ENCODE measurements around the gene CD300A. TPM values are rescaled to one million over a fixed set of nuclear protein-coding genes. Genes with fewer than 3 reads are reported as not detected.
"Not testable (repeated sequence)": the region's sequence is repeated elsewhere in the genome, so short reads cannot be mapped to it uniquely, and the experiment has no call there.

Gene CD300A
- total RNA-seq, 1 donor from 2014 or later = not detected

GRCh38 chr17:74478420-74479100, 12.1 kb downstream of the CD300A start:
- no peak for DNase-seq (ENCODE audit: extremely low read depth, low read depth, low spot score)

- no peak for DNase-seq (ENCODE audit: extremely low read depth, low read depth, low spot score)
Measured at GRCh38 chr17:74480290-74480689, 13.9 kb downstream of the CD300A start.

- DNase-seq (ENCODE audit: extremely low read depth, low read depth, low spot score) = no peak
Measured at GRCh38 chr17:74481621-74482020, 15.2 kb downstream of the CD300A start.

DNA sequence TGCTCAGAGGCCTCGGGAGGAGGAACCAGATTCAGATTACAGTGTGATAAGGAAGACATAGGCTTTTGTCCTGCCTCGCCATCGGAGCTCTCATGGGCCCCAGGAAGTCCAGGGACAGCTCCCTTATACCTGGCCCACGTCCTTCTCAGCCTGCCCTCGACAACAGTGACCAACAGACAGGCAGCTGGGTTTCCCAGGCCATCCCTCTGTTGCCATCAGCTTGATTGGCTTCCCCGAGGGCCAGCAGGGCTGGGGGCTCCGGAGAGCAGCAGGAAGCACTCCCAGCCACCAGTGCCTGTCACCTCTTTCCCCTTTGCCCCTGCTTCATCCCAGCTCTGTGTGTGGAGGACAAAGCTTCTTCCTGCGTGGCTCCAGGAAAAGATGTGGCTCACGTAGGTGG, 17.6 kb downstream of the CD300A start:
- DNase-seq (ENCODE audit: extremely low read depth, low read depth, low spot score) = no peak

GRCh38 chr17:74485022-74485743, 18.7 kb downstream of the CD300A start:
- DNase-seq (ENCODE audit: extremely low read depth, low read depth, low spot score) = no peak

- no peak for DNase-seq (ENCODE audit: extremely low read depth, low read depth, low spot score)
Measured at GRCh38 chr17:74485841-74486240, 19.4 kb downstream of the CD300A start.

- not testable (repeated sequence) for DNase-seq (ENCODE audit: extremely low read depth, low read depth, low spot score)
Measured at GRCh38 chr17:74488276-74488675, 21.8 kb downstream of the CD300A start.

DNA sequence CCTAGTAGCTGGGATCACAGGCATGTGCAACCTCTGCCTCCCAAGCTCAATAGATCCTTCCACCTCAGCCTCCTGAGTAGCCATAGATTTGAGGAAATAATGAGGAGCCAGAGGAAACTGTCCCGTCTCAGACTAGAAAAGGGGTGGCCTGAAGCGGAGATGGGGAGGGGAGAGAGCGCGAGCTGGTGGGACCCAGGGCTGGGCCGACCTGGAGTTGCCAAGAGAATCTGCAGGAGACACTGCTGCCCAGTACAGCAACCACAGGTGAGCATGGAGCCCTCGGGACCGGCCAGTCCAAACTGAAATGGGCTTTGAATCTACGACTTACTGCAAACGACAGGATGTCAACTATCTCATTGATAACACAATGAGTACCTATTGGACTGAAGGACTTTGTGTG, 24.3 kb downstream of the CD300A start:
- DNase-seq (ENCODE audit: extremely low read depth, low read depth, low spot score) = no peak

GRCh38 chr17:74491626-74492025, 25.2 kb downstream of the CD300A start:
- no peak for DNase-seq (ENCODE audit: extremely low read depth, low read depth, low spot score)

DNA sequence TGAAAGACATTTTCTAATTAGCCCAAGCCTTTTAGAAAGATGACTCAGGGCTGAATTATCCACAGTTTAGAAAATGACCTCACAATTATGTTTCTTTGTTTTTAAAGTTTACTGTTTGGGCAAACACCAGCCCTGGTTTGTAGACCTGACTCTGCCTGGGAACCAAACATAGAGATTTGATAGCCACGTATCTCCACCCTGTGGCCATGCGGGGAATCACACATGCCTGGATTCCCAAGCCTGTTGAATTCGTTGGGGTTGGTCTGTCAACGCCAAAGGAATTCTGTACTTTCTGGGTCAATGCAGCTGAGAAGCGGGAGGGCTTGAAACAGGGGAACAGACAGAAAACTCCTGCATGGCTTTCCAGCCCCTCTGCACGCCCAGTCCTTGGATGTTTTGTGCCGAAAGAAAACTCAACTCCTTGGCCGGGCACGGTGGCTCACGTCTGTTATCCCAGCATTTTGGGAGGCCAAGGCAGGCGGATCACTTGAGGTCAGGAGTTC, 26.9 kb downstream of the CD300A start:
- no peak for DNase-seq (ENCODE audit: extremely low read depth, low read depth, low spot score)

DNA sequence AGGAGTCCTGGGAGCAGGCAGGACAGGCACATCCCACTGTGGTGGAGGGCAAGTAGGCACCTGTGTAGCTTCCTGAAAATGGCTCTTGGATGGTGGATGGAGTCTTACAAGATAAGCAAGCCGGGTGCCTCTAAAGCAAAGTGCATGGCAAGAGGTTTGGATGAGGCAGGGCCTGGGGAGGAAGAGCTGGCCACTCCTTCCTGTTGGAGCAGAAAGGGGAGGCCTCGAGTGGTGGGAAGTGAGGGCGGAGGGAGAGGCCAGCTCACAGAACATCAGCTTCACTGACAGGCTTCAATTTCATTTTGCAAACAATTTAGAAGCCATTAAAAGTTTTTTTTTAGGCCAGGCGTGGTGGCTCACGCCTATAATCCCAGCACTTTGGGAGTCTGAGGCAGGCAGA, 31.0 kb downstream of the CD300A start:
- DNase-seq (ENCODE audit: extremely low read depth, low read depth, low spot score) = no peak

DNA sequence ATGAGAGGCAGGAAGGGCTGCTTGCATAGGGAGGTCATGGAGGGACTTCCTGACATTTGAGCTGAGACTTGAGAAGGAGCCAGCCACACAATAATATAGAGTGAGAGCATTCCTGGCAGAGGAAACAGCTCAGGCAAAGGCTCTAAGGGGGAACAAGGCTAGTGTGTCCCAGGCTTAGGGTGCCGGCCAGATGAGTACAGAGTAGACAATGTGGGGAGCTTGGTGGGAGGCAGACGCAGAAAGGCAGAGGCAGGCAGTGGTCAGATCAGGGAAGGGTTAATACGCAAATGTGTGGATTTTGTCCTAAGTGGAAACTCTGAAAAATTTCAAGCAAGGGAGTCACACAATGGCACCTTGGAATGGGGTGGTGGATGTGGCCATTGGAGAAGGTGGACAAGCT, 33.6 kb downstream of the CD300A start:
- DNase-seq (ENCODE audit: extremely low read depth, low read depth, low spot score) = no peak

DNA sequence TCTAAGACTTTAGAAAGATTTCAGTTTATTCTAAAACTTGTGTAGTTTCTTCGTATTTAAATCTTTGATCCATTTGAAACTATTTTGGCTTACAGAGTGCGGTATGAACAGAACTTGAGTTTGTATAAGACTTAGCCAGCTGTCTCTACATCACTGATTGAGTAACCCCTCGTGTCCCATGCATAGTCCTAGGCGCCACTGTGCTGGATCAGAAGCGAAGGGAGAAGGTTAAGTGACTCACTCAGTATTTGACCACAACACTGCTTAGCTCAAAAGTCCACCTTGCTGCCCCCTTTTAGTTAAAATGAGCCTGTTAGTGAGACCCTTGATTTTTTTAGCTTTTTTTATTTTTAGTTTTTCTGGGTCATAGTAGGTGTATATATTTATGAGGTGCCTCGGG, 36.4 kb downstream of the CD300A start:
- no peak for DNase-seq (ENCODE audit: extremely low read depth, low read depth, low spot score)

DNA sequence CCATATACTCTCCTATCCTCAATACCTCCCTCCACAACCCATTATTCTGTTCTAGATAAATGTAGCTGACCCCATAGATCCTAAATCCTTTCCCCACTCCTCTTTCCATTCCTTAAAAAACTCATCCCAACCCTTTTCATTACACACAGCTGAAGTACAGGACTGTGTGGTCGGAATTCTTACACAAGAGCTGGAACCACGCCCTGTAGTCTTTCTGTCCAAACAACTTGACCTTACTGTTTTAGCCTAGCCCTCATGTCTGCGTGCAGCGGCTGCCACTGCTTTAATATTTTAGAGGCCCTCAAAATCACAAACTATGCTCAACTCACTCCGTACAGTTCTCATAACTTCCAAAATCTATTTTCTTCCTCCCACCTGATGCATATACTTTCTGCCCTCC, 37.5 kb downstream of the CD300A start:
- not testable (repeated sequence) for DNase-seq (ENCODE audit: extremely low read depth, low read depth, low spot score)

DNA sequence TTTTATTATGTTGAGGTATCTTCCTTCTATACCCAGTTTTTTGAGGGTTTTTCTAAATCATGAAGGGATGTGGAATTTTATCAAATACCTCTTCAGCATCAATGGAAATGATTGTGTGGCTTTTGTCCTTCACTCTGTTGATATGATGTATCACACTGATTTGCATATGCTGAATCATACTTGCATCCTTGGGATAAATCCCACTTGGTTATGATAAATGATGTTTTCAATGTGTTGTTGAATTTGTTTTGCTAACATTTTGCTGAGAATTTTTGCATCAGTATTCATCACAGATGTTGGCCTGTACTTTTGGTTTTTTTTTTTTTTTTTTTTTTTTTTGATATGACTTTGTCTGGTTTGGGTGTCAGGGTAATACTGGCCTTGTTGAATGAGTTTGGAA, 41.7 kb downstream of the CD300A start:
- DNase-seq (ENCODE audit: extremely low read depth, low read depth, low spot score) = no peak

DNA sequence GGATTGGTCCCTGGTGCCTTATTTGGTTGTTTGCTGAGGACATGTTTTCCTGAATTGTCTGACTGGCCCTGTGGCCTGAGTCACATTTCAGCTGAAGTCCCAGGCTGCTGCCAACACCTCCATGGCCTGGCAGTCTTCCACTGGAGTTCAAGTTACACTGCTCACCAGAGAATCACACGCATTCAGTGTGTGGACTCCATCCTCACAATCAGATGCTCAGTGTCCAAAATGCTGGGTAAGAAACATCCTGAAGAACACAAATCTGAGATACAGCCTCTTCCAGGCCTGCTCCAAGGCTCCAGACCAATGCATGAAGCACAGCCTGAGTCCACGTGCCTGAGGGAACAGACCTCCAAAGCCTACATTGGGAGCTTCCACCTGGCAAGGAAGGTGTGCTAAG, 45.6 kb downstream of the CD300A start:
- DNase-seq (ENCODE audit: extremely low read depth, low read depth, low spot score) = no peak

DNA sequence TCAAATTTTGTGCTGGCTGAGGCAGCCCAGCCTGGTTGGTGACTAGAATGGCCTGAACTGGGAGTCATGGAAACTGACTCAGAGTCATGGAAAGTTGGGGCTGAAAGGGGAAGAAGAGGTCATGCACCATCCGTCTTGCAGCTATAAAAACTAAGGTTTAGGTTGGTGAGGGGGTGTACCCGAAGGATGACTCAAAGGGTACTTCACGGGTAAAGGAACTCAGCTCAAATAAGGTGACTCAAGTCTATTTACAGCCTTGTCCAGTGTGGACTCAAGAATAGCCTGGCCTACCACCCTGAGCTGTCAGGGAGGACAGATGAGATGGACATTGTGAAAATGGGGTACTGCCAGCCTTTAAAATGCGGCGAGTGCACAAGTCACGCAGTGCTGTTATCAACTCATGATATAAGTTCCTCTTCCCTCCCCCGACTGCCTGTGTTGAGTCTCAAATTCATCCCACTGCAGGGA, 46.2 kb downstream of the CD300A start:
- no peak for DNase-seq (ENCODE audit: extremely low read depth, low read depth, low spot score)

- no peak for DNase-seq (ENCODE audit: extremely low read depth, low read depth, low spot score)
Measured at GRCh38 chr17:74513987-74514631, 47.7 kb downstream of the CD300A start.

- no peak for DNase-seq (ENCODE audit: extremely low read depth, low read depth, low spot score)
Measured at GRCh38 chr17:74514632-74515334, 48.3 kb downstream of the CD300A start.

GRCh38 chr17:74515941-74516340, 49.5 kb downstream of the CD300A start:
- no peak for DNase-seq (ENCODE audit: extremely low read depth, low read depth, low spot score)
